Stimulated activated CD8-positive, alpha-beta memory T cell treated with anti-CD3 and anti-CD28 coated beads, Interleukin-15, amount 100 ng/mL, for 4 hours (primary cell): ENCODE measurements around the gene SOWAHB.

Source experiments
- DNase-seq, 2 donors: peaks; one replicate each; pipeline ENCODE4 v3.0.0-alpha.2; 2020; ENCODE audit warnings: low read depth in 2 of 2

SOWAHB gene

GRCh38 chr4:76850010-76850441 lies 47.9 kb downstream of the SOWAHB start:
- DNase-seq: no peak
